IMR-90 (cell line): Measurements from ENCODE around the gene CEP170. TPM values are rescaled to one million over a fixed set of nuclear protein-coding genes. Genes with fewer than 3 reads are reported as not detected.
"Not testable (repeated sequence)": the region's sequence is repeated elsewhere in the genome, so short reads cannot be mapped to it uniquely, and the experiment has no call there.

Experiments used
- ATAC-seq: fragments of 200-7000 bp; cut with Tn5 transposase; 2 replicates; pipeline ENCODE4 v1.9.1; 2020; ENCODE audit warnings: low read depth, mild to moderate bottlenecking, moderate library complexity
- BruUV-seq: library from RNA; stranded (reverse); fragments of 400-500 nt; replicated peaks from 2 replicates; lab custom pipeline; 2021; lab: Mats Ljungman, UMichigan
- CTCF ChIA-PET: fragments of 300-600 bp; formaldehyde crosslinking; extraction: SDS; loops from one replicate; lab custom pipeline; 2021; ENCODE audit warnings: antibody characterized with exemption; lab: Yijun Ruan, JAX
- POLR2A ChIA-PET: fragments of 300-600 bp; sonication (Branson Sonifier 250); formaldehyde crosslinking; loops from one replicate; lab custom pipeline; 2022; ENCODE audit warnings: antibody characterized with exemption; ENCODE audit not compliant: unreplicated experiment; lab: Charles Lee
- DNase-seq: peaks from one replicate; pipeline ENCODE4 v3.0.0; 2013
- H2AFZ ChIP-seq: replicated peaks from 2 replicates; pipeline ENCODE3; 2013; ENCODE audit warnings: low read length, mild to moderate bottlenecking; ENCODE audit not compliant: poor library complexity
- H2AK5ac ChIP-seq: 2 replicates; pipeline ENCODE4 v1.6.1; 2013; ENCODE audit warnings: low read depth, low read length, inconsistent platforms
- H2AK9ac ChIP-seq: replicated peaks from 2 replicates; pipeline ENCODE3; 2013; ENCODE audit warnings: mild to moderate bottlenecking, low read depth, low read length, moderate library complexity; ENCODE audit not compliant: poor library complexity
- H2BK120ac ChIP-seq: 2 replicates; pipeline ENCODE4 v1.6.1; 2013; ENCODE audit warnings: low read depth, low read length, inconsistent platforms
- H2BK15ac ChIP-seq: 3 replicates; pipeline ENCODE4 v1.6.1; 2013; ENCODE audit warnings: low read depth, low read length, inconsistent platforms
- H2BK20ac ChIP-seq: 2 replicates; pipeline ENCODE4 v1.6.1; 2013; ENCODE audit warnings: low read depth, mild to moderate bottlenecking, inconsistent platforms, low read length, moderate library complexity
- H2BK5ac ChIP-seq: 2 replicates; pipeline ENCODE4 v1.6.1; 2013; ENCODE audit warnings: mild to moderate bottlenecking, low read depth, low read length, inconsistent platforms; ENCODE audit not compliant: poor library complexity, severe bottlenecking
- H3K14ac ChIP-seq: replicated peaks from 2 replicates; pipeline ENCODE4 v1.6.1; 2013; ENCODE audit warnings: low read depth, low read length, inconsistent platforms
- H3K18ac ChIP-seq: 2 replicates; pipeline ENCODE4 v1.6.1; 2013; ENCODE audit warnings: low read depth, low read length, control low read depth
- H3K23ac ChIP-seq: 2 replicates; pipeline ENCODE4 v1.6.1; 2013; ENCODE audit warnings: low read depth, low read length, inconsistent platforms
- H3K27ac ChIP-seq: 2 replicates; pipeline ENCODE4 v1.5.1; 2013; ENCODE audit warnings: mild to moderate bottlenecking, control low read depth, low read length; ENCODE audit not compliant: insufficient read depth
- H3K27me3 ChIP-seq: 2 replicates; pipeline ENCODE4 v1.6.1; 2013; ENCODE audit warnings: low read length; ENCODE audit not compliant: control insufficient read depth, insufficient read depth
- H3K36me3 ChIP-seq: 2 replicates; pipeline ENCODE4 v1.6.1; 2013; ENCODE audit warnings: low read length, mixed read lengths; ENCODE audit not compliant: control insufficient read depth, insufficient read depth
- H3K4ac ChIP-seq: 2 replicates; pipeline ENCODE4 v1.6.1; 2013; ENCODE audit warnings: low read depth, low read length, inconsistent platforms
- H3K4me1 ChIP-seq: 2 replicates; pipeline ENCODE4 v1.6.1; 2013; ENCODE audit warnings: low read length, mixed read lengths; ENCODE audit not compliant: control insufficient read depth, insufficient read depth
- H3K4me2 ChIP-seq: 2 replicates; pipeline ENCODE4 v1.6.1; 2013; ENCODE audit warnings: low read depth, mild to moderate bottlenecking, control low read depth, low read length, moderate library complexity
- H3K4me3 ChIP-seq: 2 replicates; pipeline ENCODE4 v1.5.1; 2013; ENCODE audit warnings: low read depth, mild to moderate bottlenecking, control low read depth, low read length, moderate library complexity; ENCODE audit not compliant: insufficient read depth
- H3K56ac ChIP-seq: 2 replicates; pipeline ENCODE4 v1.6.1; 2013; ENCODE audit warnings: low read length, inconsistent platforms; ENCODE audit not compliant: insufficient read depth; ENCODE audit errors: extremely low read depth
- H3K79me1 ChIP-seq, 2 experiments: 2 replicates each; pipeline ENCODE4 v1.6.1; 2013; ENCODE audit warnings: low read length in 2 of 2, inconsistent platforms in 1 of 2, low read depth in 1 of 2
- H3K9ac ChIP-seq: 2 replicates; pipeline ENCODE4 v1.6.1; 2013; ENCODE audit warnings: low read depth, low read length, control low read depth
- H3K9me1 ChIP-seq: 2 replicates; pipeline ENCODE4 v1.6.1; 2013; ENCODE audit warnings: low read length, inconsistent platforms; ENCODE audit not compliant: insufficient read depth
- H3K9me3 ChIP-seq: 2 replicates; pipeline ENCODE4 v1.6.1; 2013; ENCODE audit warnings: low read length; ENCODE audit not compliant: control insufficient read depth, insufficient read depth
- H4K20me1 ChIP-seq: 2 replicates; pipeline ENCODE4 v1.6.1; 2013; ENCODE audit warnings: low read length, inconsistent platforms; ENCODE audit not compliant: insufficient read depth
- H4K5ac ChIP-seq: 2 replicates; pipeline ENCODE4 v1.6.1; 2013; ENCODE audit warnings: mild to moderate bottlenecking, low read depth, low read length, control low read depth
- H4K8ac ChIP-seq, 2 experiments: 2 replicates each; pipeline ENCODE4 v1.6.1; 2013; ENCODE audit warnings: low read depth in 2 of 2, low read length in 2 of 2, control low read depth in 1 of 2, inconsistent platforms in 1 of 2
- H4K91ac ChIP-seq: 2 replicates; pipeline ENCODE4 v1.6.1; 2013; ENCODE audit warnings: low read depth, low read length, inconsistent platforms; ENCODE audit not compliant: insufficient read depth
- WGBS, 2 experiments: methylation state at CpG; one replicate each; pipeline versions ENCODE4 v1.1.5 to v1.1.7; 2013; ENCODE audit warnings: missing lambda C conversion rate in 2 of 2; ENCODE audit not compliant: insufficient read length in 1 of 2; ENCODE audit errors: extremely low coverage in 2 of 2; 5-methylcytosine and 5-hydroxymethylcytosine counted together
- dilution Hi-C: fragments of 300-500 bp; cut with HindIII; formaldehyde crosslinking; loops from one replicate; pipeline ENCODE4 v1.14.3; 2018; ENCODE audit warnings: low sequenced_read_pairs; ENCODE audit not compliant: unreplicated experiment
- in situ Hi-C: fragments of 300-500 bp; cut with MboI; formaldehyde crosslinking; loops from 3 replicates; pipeline ENCODE4 v1.14.3; 2019; ENCODE audit warnings: low sequenced_read_pairs, inconsistent platforms, mixed read lengths
- intact Hi-C: fragments of 100-400 bp; cut with micrococcal nuclease; formaldehyde crosslinking; loops from 2 replicates; pipeline ENCODE4 v1.10.0; 2022
- polyA plus RNA-seq, 3 experiments: library from polyadenylated mRNA; depleted of rRNA; stranded (reverse); fragments of >200 nt; gene quantifications; 2 replicates each; pipeline ENCODE4 v1.2.3, GENCODE V29; 2012; ENCODE audit warnings: low replicate concordance in 1 of 3
- total RNA-seq: library from RNA; depleted of rRNA; stranded (reverse); fragments of >200 nt; gene quantifications from 2 replicates; pipeline ENCODE4 v1.2.3, GENCODE V29; 2012

CEP170 gene
- total and polyA plus RNA-seq, 2 of the 4 experiments (the other 2 are of a cell fraction): 65.8 to 151 TPM

DNA sequence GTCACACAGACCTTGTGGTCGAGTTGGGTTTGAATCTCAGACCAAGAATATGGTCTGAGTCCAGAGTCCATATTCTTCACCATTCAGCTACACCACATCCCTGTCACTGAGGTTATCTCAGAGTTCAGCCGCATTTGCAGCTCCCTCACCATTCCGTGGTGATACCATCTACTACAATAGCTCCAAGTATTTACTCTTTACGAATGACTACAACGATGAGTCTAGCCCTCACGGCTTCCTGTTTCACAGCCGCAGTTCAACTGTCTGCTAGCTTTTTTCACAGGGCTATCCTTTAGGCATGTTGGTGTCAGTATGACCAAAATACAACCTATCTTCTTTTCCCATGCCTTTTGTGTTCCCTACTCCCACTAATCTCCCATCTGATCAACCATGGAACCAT is 104.2 kb downstream of the CEP170 start:
- H3K9me1 ChIP-seq, H3K14ac ChIP-seq, H2AK9ac ChIP-seq, H3K18ac ChIP-seq, H3K79me1 ChIP-seq, H3K4me3 ChIP-seq, POLR2A ChIA-PET, CTCF ChIA-PET, H2AFZ ChIP-seq, ATAC-seq, H3K23ac ChIP-seq, H3K9ac ChIP-seq, H2BK120ac ChIP-seq, H4K20me1 ChIP-seq, intact Hi-C loops, dilution Hi-C loops, H3K27ac ChIP-seq, H2BK15ac ChIP-seq, H4K5ac ChIP-seq, H3K4me2 ChIP-seq, H2BK20ac ChIP-seq, H3K56ac ChIP-seq, H3K4ac ChIP-seq, in situ Hi-C loops, H3K27me3 ChIP-seq, H2BK5ac ChIP-seq, H2AK5ac ChIP-seq, H4K91ac ChIP-seq, H3K9me3 ChIP-seq, H3K4me1 ChIP-seq, BruUV-seq, H4K8ac ChIP-seq: not testable (repeated sequence)
- peak; percentile 13 for DNase-seq
- WGBS, 2 experiments: 95% methylated on average over 4 of the region's 7 CpGs; no CpG with 5 or more reads in 1 of the 2 experiments
- peaks cover 12% of the 10 kb centered on the region for H3K36me3 ChIP-seq

DNA sequence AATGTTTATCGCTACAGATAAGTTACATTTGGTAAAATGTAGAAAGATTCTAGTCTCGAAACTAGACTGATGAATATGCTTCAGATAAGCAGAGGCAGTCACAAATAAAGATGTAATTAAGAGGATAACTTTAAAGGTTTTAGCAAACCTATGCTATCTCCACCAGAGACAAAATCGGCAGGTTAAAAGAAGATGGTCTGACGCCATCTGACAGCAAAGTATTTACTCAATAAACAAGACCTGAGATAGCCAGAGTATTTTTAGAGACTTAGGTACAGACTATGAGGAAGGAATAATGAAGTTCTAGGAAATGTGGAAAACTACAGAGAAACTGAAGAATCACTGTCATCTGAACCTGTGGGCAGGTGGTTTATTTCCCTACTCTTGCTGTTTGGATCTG is 106.0 kb downstream of the CEP170 start:
- POLR2A ChIA-PET, H4K5ac ChIP-seq, BruUV-seq, ATAC-seq, H3K9ac ChIP-seq, H3K79me1 ChIP-seq, H2AFZ ChIP-seq, H4K91ac ChIP-seq, H4K8ac ChIP-seq, in situ Hi-C loops, H2BK120ac ChIP-seq, H3K4me2 ChIP-seq, H2AK9ac ChIP-seq, H3K23ac ChIP-seq, H2BK20ac ChIP-seq, H2BK5ac ChIP-seq, H2BK15ac ChIP-seq, H3K4ac ChIP-seq, DNase-seq, H3K14ac ChIP-seq, H4K20me1 ChIP-seq, dilution Hi-C loops, H3K9me3 ChIP-seq, H3K4me1 ChIP-seq, H3K36me3 ChIP-seq, H2AK5ac ChIP-seq, H3K56ac ChIP-seq, H3K18ac ChIP-seq, CTCF ChIA-PET, H3K27ac ChIP-seq, H3K27me3 ChIP-seq, H3K4me3 ChIP-seq, H3K9me1 ChIP-seq: not testable (repeated sequence)
- intact Hi-C loops: loop anchor here (10.0 kb wide), 1 partner anchor 176 kb away; no protein-coding TSS in a partner anchor
- WGBS, 2 experiments: no CpG with 5 or more reads among the region's 4 CpGs
